GM21529 (cell line): ENCODE measurements around the gene PSMB2.
"Not testable (repeated sequence)": the region's sequence is repeated elsewhere in the genome, so short reads cannot be mapped to it uniquely, and the experiment has no call there.

Source experiments
- ATAC-seq: cut with Tn5 transposase; IDR thresholded peaks from one replicate; pipeline ENCODE4 v1.9.1; 2021; ENCODE audit not compliant: unreplicated experiment

PSMB2 gene

GRCh38 chr1:35594005-35594760 lies 47.1 kb downstream of the PSMB2 start:
- no peak for ATAC-seq

GRCh38 chr1:35592991-35593769 lies 48.1 kb downstream of the PSMB2 start:
- ATAC-seq, result no peak

- no peak for ATAC-seq
Measured at GRCh38 chr1:35591211-35591610, 50.1 kb downstream of the PSMB2 start.

GRCh38 chr1:35590476-35591040 lies 50.8 kb downstream of the PSMB2 start:
- ATAC-seq, result no peak

GRCh38 chr1:35589516-35590427 lies 51.6 kb downstream of the PSMB2 start:
- ATAC-seq, result no peak

GRCh38 chr1:35588197-35588910 lies 53.0 kb downstream of the PSMB2 start:
- ATAC-seq, result no peak

GRCh38 chr1:35587736-35588135 lies 53.6 kb downstream of the PSMB2 start:
- no peak for ATAC-seq

GRCh38 chr1:35586808-35587207 lies 54.5 kb downstream of the PSMB2 start:
- no peak for ATAC-seq

- not testable (repeated sequence) for ATAC-seq
Measured at GRCh38 chr1:35585805-35586204, 55.5 kb downstream of the PSMB2 start.

GRCh38 chr1:35585281-35585680 lies 56.0 kb downstream of the PSMB2 start:
- no peak for ATAC-seq

- ATAC-seq, result not testable (repeated sequence)
Measured at GRCh38 chr1:35581621-35582020, 59.7 kb downstream of the PSMB2 start.

GRCh38 chr1:35580949-35581388 lies 60.4 kb downstream of the PSMB2 start:
- ATAC-seq, result no peak

- peak; percentile 71 for ATAC-seq
Measured at GRCh38 chr1:35577071-35577998, 64.0 kb downstream of the PSMB2 start.

GRCh38 chr1:35576766-35577070 lies 64.6 kb downstream of the PSMB2 start:
- not testable (repeated sequence) for ATAC-seq

GRCh38 chr1:35576061-35576765 lies 65.1 kb downstream of the PSMB2 start:
- no peak for ATAC-seq

- ATAC-seq, result no peak
Measured at GRCh38 chr1:35575416-35575958, 65.8 kb downstream of the PSMB2 start.

GRCh38 chr1:35574655-35575415 lies 66.5 kb downstream of the PSMB2 start:
- ATAC-seq, result no peak
